HEK293T (cell line): ENCODE measurements around the gene MAMDC2.

ENCODE experiments used
- ARNT ChIP-seq: fragments of 450-650 bp; IDR thresholded peaks from 2 replicates; pipeline ENCODE4 v1.6.1; 2017; ENCODE audit warnings: mild to moderate bottlenecking
- CTBP1 ChIP-seq: fragments of 450-650 bp; IDR thresholded peaks from 2 replicates; pipeline ENCODE4 v1.6.1; 2016; ENCODE audit warnings: borderline replicate concordance
- ELF4 ChIP-seq: fragments of 450-650 bp; IDR thresholded peaks from 2 replicates; pipeline ENCODE4 v1.6.1; 2017; ENCODE audit warnings: antibody characterized with exemption
- FOXA1 ChIP-seq: fragments of 450-650 bp; IDR thresholded peaks from 2 replicates; pipeline ENCODE4 v1.6.1; 2016; ENCODE audit warnings: mild to moderate bottlenecking
- FOXM1 ChIP-seq: fragments of 450-650 bp; IDR thresholded peaks from 2 replicates; pipeline ENCODE4 v1.6.1; 2017; ENCODE audit warnings: mild to moderate bottlenecking, borderline replicate concordance
- SP1 ChIP-seq: fragments of 450-650 bp; IDR thresholded peaks from 2 replicates; pipeline ENCODE4 v1.6.1; 2017
- TF ChIP-seq, protein P1 (sequence below): fragments of 450-650 bp; IDR thresholded peaks from 2 replicates; pipeline ENCODE4 v1.6.1; 2016

DNA sequence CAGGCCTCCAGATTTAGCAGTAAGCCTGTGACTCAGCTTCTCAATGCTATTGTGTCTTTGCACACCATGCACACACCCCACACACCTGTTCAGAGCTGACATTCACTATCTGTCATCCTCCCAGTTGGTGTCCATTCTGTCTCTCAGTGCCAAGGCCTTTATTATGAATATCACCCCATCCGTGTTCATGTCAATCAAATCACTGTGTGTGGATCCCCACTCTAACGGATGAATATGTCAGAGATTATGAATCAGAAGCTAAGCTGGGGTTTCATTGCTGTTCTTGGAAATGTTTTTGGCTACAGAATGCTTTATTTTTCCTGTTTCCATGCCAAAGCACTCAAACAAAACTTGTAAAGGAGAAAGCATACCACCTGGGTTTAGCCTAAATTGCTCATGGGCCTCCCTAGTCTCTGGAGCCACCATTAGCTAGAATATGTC, 9.4 kb upstream of the MAMDC2 start:
- no peak for TF ChIP-seq CTBP1
- TF ChIP-seq, protein P1, sequence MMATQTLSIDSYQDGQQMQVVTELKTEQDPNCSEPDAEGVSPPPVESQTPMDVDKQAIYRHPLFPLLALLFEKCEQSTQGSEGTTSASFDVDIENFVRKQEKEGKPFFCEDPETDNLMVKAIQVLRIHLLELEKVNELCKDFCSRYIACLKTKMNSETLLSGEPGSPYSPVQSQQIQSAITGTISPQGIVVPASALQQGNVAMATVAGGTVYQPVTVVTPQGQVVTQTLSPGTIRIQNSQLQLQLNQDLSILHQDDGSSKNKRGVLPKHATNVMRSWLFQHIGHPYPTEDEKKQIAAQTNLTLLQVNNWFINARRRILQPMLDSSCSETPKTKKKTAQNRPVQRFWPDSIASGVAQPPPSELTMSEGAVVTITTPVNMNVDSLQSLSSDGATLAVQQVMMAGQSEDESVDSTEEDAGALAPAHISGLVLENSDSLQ = no peak
- TF ChIP-seq ELF4 = no peak
- TF ChIP-seq FOXM1 = no peak
- no peak for TF ChIP-seq SP1
- no peak for TF ChIP-seq ARNT
- no peak for TF ChIP-seq FOXA1
